NCI-H146 treated with DMSO at 0.1 percent for 48 hours (cell line): ENCODE results near the gene CHST13.

Experiments used
- DNase-seq: peaks from one replicate; lab custom pipeline; 2025; ENCODE audit not compliant: unreplicated experiment; lab: John Stamatoyannopoulos, UW

CHST13 gene

GRCh38 chr3:126487151-126487771 lies 36.7 kb upstream of the CHST13 start:
- DNase-seq: no peak

- DNase-seq: no peak
Measured at GRCh38 chr3:126488185-126488584, 35.8 kb upstream of the CHST13 start.

- DNase-seq: no peak
Measured at GRCh38 chr3:126488886-126489569, 34.9 kb upstream of the CHST13 start.

GRCh38 chr3:126490619-126491018 lies 33.3 kb upstream of the CHST13 start:
- peak; percentile 24 for DNase-seq

GRCh38 chr3:126491221-126492013 lies 32.5 kb upstream of the CHST13 start:
- no peak for DNase-seq

GRCh38 chr3:126493051-126493450 lies 30.9 kb upstream of the CHST13 start:
- DNase-seq: no peak

- no peak for DNase-seq
Measured at GRCh38 chr3:126493739-126494138, 30.2 kb upstream of the CHST13 start.

- no peak for DNase-seq
Measured at GRCh38 chr3:126494204-126494969, 29.6 kb upstream of the CHST13 start.

- no peak for DNase-seq
Measured at GRCh38 chr3:126494970-126495230, 29.1 kb upstream of the CHST13 start.

GRCh38 chr3:126495786-126496185 lies 28.2 kb upstream of the CHST13 start:
- no peak for DNase-seq

- no peak for DNase-seq
Measured at GRCh38 chr3:126496894-126497850, 26.8 kb upstream of the CHST13 start.

GRCh38 chr3:126497956-126498355 lies 26.0 kb upstream of the CHST13 start:
- DNase-seq: no peak

GRCh38 chr3:126498461-126498860 lies 25.5 kb upstream of the CHST13 start:
- DNase-seq: no peak

GRCh38 chr3:126498929-126499328 lies 25.0 kb upstream of the CHST13 start:
- peak; percentile 30 for DNase-seq

- DNase-seq: no peak
Measured at GRCh38 chr3:126499401-126499800, 24.6 kb upstream of the CHST13 start.

- no peak for DNase-seq
Measured at GRCh38 chr3:126500016-126500415, 23.9 kb upstream of the CHST13 start.

GRCh38 chr3:126501054-126501453 lies 22.9 kb upstream of the CHST13 start:
- DNase-seq: no peak

- DNase-seq: no peak
Measured at GRCh38 chr3:126501736-126502135, 22.2 kb upstream of the CHST13 start.

GRCh38 chr3:126502656-126503055 lies 21.3 kb upstream of the CHST13 start:
- DNase-seq: no peak

- no peak for DNase-seq
Measured at GRCh38 chr3:126503701-126504100, 20.3 kb upstream of the CHST13 start.
